Measurements from ENCODE around the gene DSP. TPM values are rescaled to one million over a fixed set of nuclear protein-coding genes. Genes with fewer than 3 reads are reported as not detected.

Gene DSP
- under 1 TPM; 0.07 to 0.25 TPM for total RNA-seq

- ChIA-PET POLR2A (interaction anchor here (0.9 to 1.4 kb wide), 3 partner anchors 38 to 73 kb away, joined by 3 read pairs; no protein-coding TSS in a partner anchor), CTCF (interaction anchor here (0.6 kb wide), 1 partner anchor 152 kb away, joined by 3 read pairs; the partner anchor contains the start of gene RIOK1)
- Mint-ChIP-seq H3K27ac (no peak within 1 kb of the TSS), H3K4me3 (peak within 1 kb of the TSS; percentile 68), H3K27me3 (peaks cover 60% of the 10 kb centered on the region), H3K9me3 (no peaks in the 10 kb centered on the region), H3K4me1 (ENCODE audit: low read depth) (peaks cover 8% of the 10 kb centered on the region), H3K36me3 (ENCODE audit: low read depth) (no peaks in the 10 kb centered on the region)
- ATAC-seq (peak; percentile 73), DNase-seq (peak; percentile 44)
- intact Hi-C loops (cut with micrococcal nuclease) = no loop called here
- TF ChIP-seq CTCF (IDR thresholded peaks at IDR 0.05) = no peak
These were observed at the start of gene DSP for GRCh38 chr6:7541175-7542064. Gene DSP (plus strand): TSS chr6:7541671. CDS start chr6:7541916, 245 bp downstream.

- DNase-seq (no peak), ATAC-seq (no peak)
- POLR2A ChIA-PET = no interaction called here
- Mint-ChIP-seq H3K27ac (no peak overlapping the region), H3K4me3 (no peak overlapping the region), H3K36me3 (ENCODE audit: low read depth) (no peaks in the 10 kb centered on the region), H3K27me3 (peaks cover 26% of the 10 kb centered on the region), H3K4me1 (ENCODE audit: low read depth) (no peaks in the 10 kb centered on the region), H3K9me3 (no peaks in the 10 kb centered on the region)
- TF ChIP-seq CTCF (IDR thresholded peaks at IDR 0.05) = no peak
- intact Hi-C loops (cut with micrococcal nuclease) = no loop called here
- CTCF ChIA-PET = no interaction called here
These were observed 47.6 kb upstream of the DSP start for GRCh38 chr6:7493866-7494265.

GRCh38 chr6:7494638-7495037 is 46.8 kb upstream of the DSP start:
- intact Hi-C loops (cut with micrococcal nuclease) = no loop called here
- DNase-seq (no peak), ATAC-seq (no peak)
- CTCF ChIA-PET = no interaction called here
- no peaks in the 10 kb centered on the region for H3K9me3 Mint-ChIP-seq
- POLR2A ChIA-PET = no interaction called here
- peaks cover 30% of the 10 kb centered on the region for H3K27me3 Mint-ChIP-seq
- H3K4me1 Mint-ChIP-seq (ENCODE audit: low read depth) = no peaks in the 10 kb centered on the region
- no peak for TF ChIP-seq CTCF (IDR thresholded peaks at IDR 0.05)
- H3K27ac Mint-ChIP-seq = no peak overlapping the region
- no peak overlapping the region for H3K4me3 Mint-ChIP-seq
- H3K36me3 Mint-ChIP-seq (ENCODE audit: low read depth) = no peaks in the 10 kb centered on the region

GRCh38 chr6:7496266-7496875 is 45.1 kb upstream of the DSP start:
- Mint-ChIP-seq H3K27me3 (peaks cover 30% of the 10 kb centered on the region), H3K9me3 (no peaks in the 10 kb centered on the region), H3K4me1 (ENCODE audit: low read depth) (no peaks in the 10 kb centered on the region), H3K27ac (no peak overlapping the region), H3K36me3 (ENCODE audit: low read depth) (no peaks in the 10 kb centered on the region), H3K4me3 (no peak overlapping the region)
- no peak for TF ChIP-seq CTCF (IDR thresholded peaks at IDR 0.05)
- intact Hi-C loops (cut with micrococcal nuclease) = no loop called here
- DNase-seq (no peak), ATAC-seq (no peak)
- CTCF ChIA-PET = no interaction called here
- POLR2A ChIA-PET = no interaction called here

GRCh38 chr6:7500752-7501282 is 40.7 kb upstream of the DSP start:
- POLR2A ChIA-PET = no interaction called here
- CTCF ChIA-PET = no interaction called here
- no peak for ATAC-seq
- Mint-ChIP-seq H3K27me3 (peaks cover 11% of the 10 kb centered on the region), H3K27ac (no peak overlapping the region), H3K4me3 (no peak overlapping the region), H3K9me3 (no peaks in the 10 kb centered on the region), H3K4me1 (ENCODE audit: low read depth) (no peaks in the 10 kb centered on the region), H3K36me3 (ENCODE audit: low read depth) (no peaks in the 10 kb centered on the region)
- TF ChIP-seq CTCF (IDR thresholded peaks at IDR 0.05) = no peak
- intact Hi-C loops (cut with micrococcal nuclease) = no loop called here
- no peak for DNase-seq

Measured in activated CD8-positive, alpha-beta T cell treated with anti-CD3 and anti-CD28 coated beads for 36 hours (primary cell).